ENCODE measurements around the gene SLC6A7.

Gene SLC6A7

DNA sequence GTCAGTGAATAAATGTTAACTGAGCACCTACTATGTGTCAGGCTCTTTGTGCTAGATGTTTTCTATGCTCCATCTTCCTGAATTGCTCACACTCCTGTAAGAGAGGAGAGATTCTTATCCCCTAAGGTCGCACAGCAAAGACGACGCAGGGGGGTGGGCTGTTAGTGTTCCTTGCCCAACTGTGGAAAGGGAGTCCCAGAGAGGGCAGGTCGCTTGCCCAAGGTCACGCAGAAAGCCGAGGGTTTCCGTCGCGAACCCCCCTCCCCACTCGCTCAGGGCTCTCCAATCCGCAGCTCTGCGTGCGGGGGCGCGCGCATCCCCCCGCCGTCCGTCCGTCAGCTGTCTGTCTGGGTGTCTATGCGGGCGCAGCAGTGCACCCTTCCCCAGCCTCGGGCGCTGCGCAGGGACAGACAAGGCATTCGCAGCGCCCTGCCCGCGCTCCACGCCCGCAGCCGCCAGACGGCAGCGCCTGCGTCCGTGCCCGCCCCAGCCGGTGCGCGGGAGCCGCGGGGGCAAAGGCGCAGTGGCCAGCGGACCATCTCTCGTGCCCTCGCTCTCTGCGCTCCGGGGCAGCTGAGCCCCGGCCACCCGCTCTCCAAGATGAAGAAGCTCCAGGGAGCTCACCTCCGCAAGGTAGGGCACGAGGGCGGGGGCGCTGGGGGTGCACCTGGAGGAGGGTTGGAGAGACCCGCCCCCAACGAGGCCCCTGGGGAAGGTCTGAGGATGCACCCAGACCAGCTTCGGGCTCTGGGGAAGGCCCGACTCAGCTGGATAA is at the start of gene SLC6A7:
TSS of gene SLC6A7 (plus strand) at position 335 of the 775 bp plus-strand sequence. CDS start at position 601, 266 bp downstream.
- DNase-seq: peak in 1 of 58 donors; percentile 43

GRCh38 chr5:150140830-150141229 is 49.0 kb upstream of the SLC6A7 start:
- DNase-seq: no peak

DNA sequence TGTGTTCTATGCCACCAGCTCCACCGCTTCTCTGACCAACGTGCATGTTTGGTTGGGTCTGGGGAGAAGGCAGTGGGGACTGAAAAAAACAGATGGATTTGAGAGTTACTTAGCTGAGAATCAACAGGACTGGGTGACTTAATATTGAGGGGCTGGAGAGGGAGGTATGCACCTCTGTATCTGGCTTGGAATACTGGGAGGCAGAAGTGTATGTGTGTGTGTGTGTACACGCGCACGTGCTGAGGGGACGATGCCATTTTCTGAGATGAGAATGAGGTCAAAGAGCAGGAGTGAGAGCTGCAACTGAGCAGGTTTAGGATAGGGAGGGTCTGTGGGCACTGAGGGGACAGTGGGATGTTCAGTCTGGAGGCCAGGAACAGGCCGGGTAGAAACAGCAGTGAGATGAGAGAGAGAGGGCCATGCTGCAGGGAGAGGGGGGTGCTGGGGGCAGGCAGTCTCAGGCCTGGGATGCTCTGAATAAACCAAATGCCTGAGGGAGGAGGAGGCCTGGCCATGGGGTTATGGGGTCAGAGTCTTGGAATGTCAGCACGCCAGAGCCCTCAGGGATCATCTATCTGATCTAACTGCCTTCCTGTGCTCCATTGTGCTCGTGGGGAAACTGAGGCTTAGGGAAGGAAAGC is 48.2 kb upstream of the SLC6A7 start:
- DNase-seq: no peak

- no peak for DNase-seq
Observed at GRCh38 chr5:150142185-150142958, 47.5 kb upstream of the SLC6A7 start.

DNA sequence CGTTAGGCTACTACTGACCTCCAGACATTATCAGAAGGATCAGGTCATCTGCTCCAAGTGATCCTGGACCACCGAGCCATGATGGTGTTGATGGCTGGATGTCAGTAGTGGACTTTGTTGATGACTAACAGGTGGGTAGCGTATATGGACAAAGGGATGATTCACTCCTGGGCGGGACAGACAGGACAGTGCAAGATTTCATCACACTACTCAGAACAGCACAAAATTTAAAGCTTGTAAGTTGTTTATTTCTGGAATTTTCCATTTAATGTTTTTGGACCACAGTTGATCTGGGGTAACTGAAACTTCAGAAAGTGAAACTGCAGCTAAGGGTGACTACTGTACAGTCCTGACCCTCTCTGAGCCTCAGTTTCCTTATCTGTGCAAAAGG is 46.9 kb upstream of the SLC6A7 start:
- DNase-seq: no peak

GRCh38 chr5:150143350-150144245 is 46.3 kb upstream of the SLC6A7 start:
- peak in 17 of 58 donors; percentile 16 to 61 (median 31) for DNase-seq

GRCh38 chr5:150144246-150144801 is 45.5 kb upstream of the SLC6A7 start:
- DNase-seq: peak in 4 of 58 donors; percentile 16 to 44 (median 30)

- DNase-seq: no peak
Observed at GRCh38 chr5:150144879-150145278, 45.0 kb upstream of the SLC6A7 start.

DNA sequence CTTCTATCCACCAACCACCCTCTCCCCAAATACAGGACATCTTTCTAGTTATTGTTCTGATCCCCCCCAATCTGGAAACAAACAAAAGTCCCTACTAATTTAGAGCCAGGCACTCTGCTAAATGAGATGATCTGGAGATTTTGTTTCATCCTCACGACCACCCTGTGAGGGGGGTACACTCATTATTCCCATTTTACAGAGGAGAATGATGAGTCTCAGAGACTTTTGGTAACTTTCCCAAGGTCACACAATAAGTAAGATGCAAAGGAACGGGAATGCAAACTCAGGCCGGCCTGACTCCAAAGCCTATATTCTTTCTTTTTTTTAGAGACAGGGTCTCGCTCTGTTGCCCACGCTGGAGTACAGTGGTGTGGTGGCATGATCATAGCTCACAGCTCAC is 43.6 kb upstream of the SLC6A7 start:
- no peak for DNase-seq

GRCh38 chr5:150146862-150147601 is 42.8 kb upstream of the SLC6A7 start:
- DNase-seq: peak in 48 of 58 donors; percentile 17 to 93 (median 72)

- peak in 31 of 58 donors; percentile 17 to 85 (median 52) for DNase-seq
Observed at GRCh38 chr5:150147670-150148069, 42.2 kb upstream of the SLC6A7 start.

DNA sequence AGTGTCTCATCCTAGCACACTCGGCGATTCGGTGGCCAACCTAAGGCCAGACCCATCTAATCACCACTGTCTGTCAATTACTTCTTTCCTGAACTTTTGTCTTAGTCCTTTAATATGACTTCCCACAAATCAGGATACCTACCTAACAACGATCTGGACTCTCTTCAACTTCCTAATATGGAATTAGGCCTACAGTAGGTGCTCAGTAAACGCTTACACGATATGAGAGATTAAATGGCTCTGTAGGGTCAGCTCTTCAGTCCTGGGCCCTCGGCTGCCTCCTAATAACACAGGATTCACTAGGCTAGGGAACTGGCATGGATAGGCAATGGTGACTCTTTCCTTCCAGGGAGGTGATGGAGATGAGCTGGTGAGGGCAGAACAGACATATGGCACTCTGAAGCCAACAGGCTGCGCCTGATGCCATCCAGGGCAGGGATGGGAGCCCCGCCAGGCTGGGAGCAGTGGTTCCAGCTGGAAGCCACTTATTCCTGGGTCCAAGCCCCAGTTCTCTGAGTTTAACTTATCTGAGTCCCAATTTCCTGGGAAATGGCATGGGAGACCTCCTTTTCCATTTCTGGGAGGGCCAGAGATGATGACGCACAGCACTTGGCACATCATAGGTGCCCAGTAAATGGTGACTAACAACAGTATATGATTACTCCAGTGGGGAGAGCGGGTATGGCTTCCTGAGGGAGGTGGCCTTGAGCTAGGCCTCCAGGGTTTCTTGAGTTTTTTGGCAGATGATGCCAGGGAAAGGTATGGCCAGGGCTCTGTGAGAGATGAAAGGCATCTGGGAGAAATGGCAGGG is 41.5 kb upstream of the SLC6A7 start:
- DNase-seq: peak in 10 of 58 donors; percentile 10 to 66 (median 23)

- no peak for DNase-seq
Observed at GRCh38 chr5:150149618-150150017, 40.2 kb upstream of the SLC6A7 start.

DNA sequence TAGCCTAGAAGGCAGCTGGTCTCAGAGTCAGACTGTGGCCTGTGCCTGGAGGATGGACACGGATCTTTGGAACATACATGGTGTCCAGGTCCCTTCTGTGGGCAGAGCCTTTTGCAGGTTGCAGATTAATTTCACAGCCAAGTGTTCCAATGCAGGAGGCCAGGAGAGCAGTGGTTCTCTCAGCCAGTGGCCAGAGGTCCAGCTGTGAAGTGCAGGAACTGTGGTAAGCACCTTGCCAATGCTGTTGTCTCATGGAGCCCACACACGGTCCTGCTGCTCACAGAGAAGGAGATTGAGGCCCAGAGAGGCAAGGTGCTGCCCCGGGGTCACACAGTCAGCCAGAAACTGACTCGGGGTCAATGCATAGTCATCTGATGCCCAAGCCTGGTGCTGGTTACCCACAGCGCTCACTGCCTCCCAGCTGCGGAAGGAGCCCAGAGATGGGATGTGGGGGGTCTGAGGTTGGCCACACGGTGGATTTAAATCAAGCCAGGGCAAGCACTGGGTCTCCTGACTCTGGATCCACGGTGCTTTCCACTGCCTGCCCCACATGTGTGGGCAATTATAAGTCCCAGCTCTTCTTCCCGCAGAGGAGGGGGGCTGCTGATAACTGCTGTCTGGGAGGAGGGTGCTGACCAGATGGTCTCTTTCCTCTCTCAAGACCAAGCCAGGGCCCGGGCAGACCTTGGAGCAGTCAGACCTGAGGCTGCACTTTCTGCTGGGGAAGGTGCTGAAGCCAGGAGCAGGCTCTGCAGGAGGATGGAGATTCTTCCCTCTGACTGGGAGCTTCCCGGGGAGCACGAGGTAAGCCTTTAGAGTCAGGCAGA is 37.0 kb upstream of the SLC6A7 start:
- DNase-seq: no peak

GRCh38 chr5:150153483-150153882 is 36.4 kb upstream of the SLC6A7 start:
- DNase-seq: no peak

GRCh38 chr5:150153957-150154617 is 35.8 kb upstream of the SLC6A7 start:
- peak in 11 of 58 donors; percentile 18 to 43 (median 34) for DNase-seq

DNA sequence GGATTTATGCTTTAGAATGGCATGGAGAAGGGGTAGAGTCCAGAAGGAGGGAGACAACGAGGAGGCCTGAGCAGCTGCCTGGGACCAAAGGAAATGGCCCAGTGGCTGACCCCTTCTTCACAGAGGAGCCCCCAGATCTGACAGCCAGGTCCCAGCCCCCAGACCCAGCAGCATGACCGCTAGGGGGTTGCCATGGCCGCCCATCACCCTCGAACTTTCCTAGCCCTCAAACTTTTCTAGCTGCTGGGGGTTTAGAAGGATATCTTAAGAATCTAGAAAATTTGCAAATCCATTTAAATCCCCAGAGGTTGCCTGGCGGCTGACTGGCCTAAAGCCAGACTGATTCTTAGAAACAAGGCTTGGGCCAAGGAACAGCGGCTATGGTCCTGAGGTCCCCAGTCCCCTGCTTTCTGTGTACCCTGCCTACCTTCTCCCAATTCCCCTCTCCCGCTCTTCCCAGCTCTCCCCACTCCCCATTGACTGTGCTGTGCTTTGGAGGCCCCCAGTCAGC is 35.2 kb upstream of the SLC6A7 start:
- no peak for DNase-seq

All from anterior cingulate cortex (tissue), 58 donors.